Endothelial cell of umbilical vein (primary cell): ENCODE data around the gene TEX48. TPM values are rescaled to one million over a fixed set of nuclear protein-coding genes. Genes with fewer than 3 reads are reported as not detected.
A peak's percentile ranks its signal among the peaks of the same experiment; 100 is the strongest.

ENCODE experiments used
- BruUV-seq: library from RNA; stranded (reverse); fragments of 400-500 nt; replicated peaks from 2 replicates; lab custom pipeline; 2021; lab: Mats Ljungman, UMichigan
- CTCF ChIA-PET: fragments of 300-600, 350-600 bp; sonication (Branson Sonifier 250); formaldehyde crosslinking; loops from one replicate; lab custom pipeline; 2021; ENCODE audit warnings: antibody characterized with exemption, inconsistent platforms; lab: Charles Lee
- POLR2A ChIA-PET: fragments of 300-600, 350-600 bp; sonication (Branson Sonifier 250); formaldehyde crosslinking; loops from one replicate; lab custom pipeline; 2021; ENCODE audit warnings: antibody characterized with exemption, inconsistent platforms; lab: Charles Lee
- DNase-seq: peaks from one replicate; pipeline ENCODE4 v3.0.0-alpha.2; 2011; ENCODE audit warnings: low read depth, low spot score
- FAIRE-seq: peaks from 2 replicates; lab custom pipeline; 2011; peaks lifted over from hg19 to GRCh38; lab: Jason Lieb, UNC
- H2AFZ ChIP-seq: 2 replicates; pipeline ENCODE4 v1.6.0; 2012; ENCODE audit warnings: low read depth, low read length, control low read depth, inconsistent platforms
- H3K27ac ChIP-seq: 2 replicates; pipeline ENCODE4 v1.5.1; 2011; ENCODE audit warnings: low read depth, mild to moderate bottlenecking, control low read depth, low read length, moderate library complexity; ENCODE audit not compliant: insufficient read depth
- H3K27me3 ChIP-seq, 2 experiments: 2 replicates each; pipeline versions ENCODE4 v1.6.0 to v1.6.1; 2011; ENCODE audit warnings: low read length in 2 of 2, mixed read lengths in 1 of 2; ENCODE audit not compliant: control insufficient read depth in 2 of 2, insufficient read depth in 2 of 2
- H3K36me3 ChIP-seq, 2 experiments: 2 replicates in 1 of 2; 3 replicates in 1 of 2; pipeline ENCODE4 v1.5.1; 2011; ENCODE audit warnings: low read length in 2 of 2, mild to moderate bottlenecking in 1 of 2, moderate library complexity in 1 of 2; ENCODE audit not compliant: control insufficient read depth in 2 of 2, insufficient read depth in 2 of 2; ENCODE audit errors: extremely low read depth in 1 of 2
- H3K4me1 ChIP-seq: 3 replicates; pipeline ENCODE4 v1.5.1; 2011; ENCODE audit warnings: mild to moderate bottlenecking, low read length; ENCODE audit not compliant: control insufficient read depth, insufficient read depth; ENCODE audit errors: extremely low read depth
- H3K4me2 ChIP-seq: 2 replicates; pipeline ENCODE4 v1.6.1; 2011; ENCODE audit warnings: low read length, control low read depth, mixed read lengths; ENCODE audit not compliant: insufficient read depth
- H3K4me3 ChIP-seq, 3 experiments: fragments of 200-600 bp in 1 of 3; sonication (generic), shearing (Covaris generic) in 1 of 3; replicated peaks in 1 of 3; 2 replicates each; pipeline ENCODE4 v1.5.1; 2011 to 2016; ENCODE audit warnings: control low read depth in 3 of 3, low read length in 3 of 3, mild to moderate bottlenecking in 2 of 3, inconsistent platforms in 1 of 3, low read depth in 1 of 3, moderate library complexity in 1 of 3; ENCODE audit not compliant: insufficient read depth in 1 of 3
- H3K79me2 ChIP-seq: 2 replicates; pipeline ENCODE4 v1.6.0; 2012; ENCODE audit warnings: low read length, inconsistent platforms; ENCODE audit not compliant: control insufficient read depth, insufficient read depth
- H3K9ac ChIP-seq: replicated peaks from 2 replicates; pipeline ENCODE3; 2011; ENCODE audit warnings: low read length, control low read depth; ENCODE audit not compliant: insufficient read depth; ENCODE audit errors: extremely low read depth
- H3K9me1 ChIP-seq: replicated peaks from 3 replicates; pipeline ENCODE4 v1.6.0; 2011; ENCODE audit warnings: mild to moderate bottlenecking, low read length; ENCODE audit not compliant: control insufficient read depth, insufficient read depth; ENCODE audit errors: extremely low read depth
- H3K9me3 ChIP-seq: replicated peaks from 2 replicates; pipeline ENCODE4 v1.5.1; 2012; ENCODE audit warnings: low read length, inconsistent platforms; ENCODE audit not compliant: control insufficient read depth, insufficient read depth
- H4K20me1 ChIP-seq: replicated peaks from 2 replicates; pipeline ENCODE3; 2011; ENCODE audit warnings: mild to moderate bottlenecking, low read length; ENCODE audit not compliant: control insufficient read depth, insufficient read depth; ENCODE audit errors: extremely low read depth
- CTCF ChIP-seq, 2 donors: IDR thresholded peaks; 1 replicate in 1 of 2; 2 replicates in 1 of 2; pipeline ENCODE4 v1.5.1; 2011; ENCODE audit warnings: low read length in 2 of 2, mild to moderate bottlenecking in 2 of 2, moderate library complexity in 2 of 2, control low read depth in 1 of 2, inconsistent platforms in 1 of 2, low read depth in 1 of 2; ENCODE audit not compliant: insufficient read depth in 1 of 2; ENCODE audit errors: extremely low read depth in 1 of 2
- EZH2 ChIP-seq: IDR thresholded peaks from 2 replicates; pipeline ENCODE4 v1.6.1; 2012; ENCODE audit warnings: borderline replicate concordance, low read depth, mild to moderate bottlenecking, moderate library complexity, low read length, inconsistent platforms; ENCODE audit not compliant: severe bottlenecking
- FOS ChIP-seq: IDR thresholded peaks from 2 replicates; pipeline ENCODE4 v1.6.1; 2011; ENCODE audit warnings: mild to moderate bottlenecking, low read length, moderate library complexity, borderline replicate concordance; ENCODE audit not compliant: insufficient read depth
- GATA2 ChIP-seq: IDR thresholded peaks from 2 replicates; pipeline ENCODE4 v1.7.0; 2011; ENCODE audit warnings: low read depth, mild to moderate bottlenecking, moderate library complexity, mixed read lengths, low read length; ENCODE audit not compliant: insufficient read length, insufficient read depth
- JUN ChIP-seq: IDR thresholded peaks from 2 replicates; pipeline ENCODE4 v1.6.1; 2011; ENCODE audit warnings: borderline replicate concordance, low read depth; ENCODE audit not compliant: insufficient read length, insufficient read depth
- MAX ChIP-seq: IDR thresholded peaks from 2 replicates; pipeline ENCODE4 v1.6.1; 2011; ENCODE audit not compliant: insufficient read depth, insufficient read length
- MYC ChIP-seq: IDR thresholded peaks from one replicate; pipeline ENCODE4 v1.6.1; 2011; ENCODE audit warnings: mild to moderate bottlenecking, low read depth, low read length
- POLR2A ChIP-seq: IDR thresholded peaks from 2 replicates; pipeline ENCODE4 v1.6.1; 2012; ENCODE audit warnings: low read depth, mild to moderate bottlenecking, control low read depth, low read length
- POLR2AphosphoS5 ChIP-seq: IDR thresholded peaks from 2 replicates; pipeline ENCODE4 v1.6.1; 2012; ENCODE audit warnings: low read depth, mild to moderate bottlenecking, control low read depth, low read length, moderate library complexity; ENCODE audit not compliant: insufficient read depth
- dilution Hi-C: fragments of 300-500 bp; cut with MboI; formaldehyde crosslinking; loops from one replicate; pipeline ENCODE4 v1.15.0; 2019; ENCODE audit warnings: low sequenced_read_pairs; ENCODE audit not compliant: extremely low pct_ligation_motif_present
- intact Hi-C: fragments of 100-400 bp; cut with micrococcal nuclease; formaldehyde crosslinking; loops from one replicate; pipeline ENCODE4 v1.10.0; 2022
- polyA plus RNA-seq, 4 experiments: library from polyadenylated mRNA; depleted of rRNA in 3 of 4; stranded (reverse) in 3 of 4; unstranded in 1 of 4; fragments of >200 nt; gene quantifications; 2 replicates each; pipeline versions ENCODE4 v1.2.1 to v1.2.3, GENCODE V29; 2011 to 2012; ENCODE audit warnings: missing spikeins in 1 of 4
- total RNA-seq: library from RNA; stranded (reverse); gene quantifications from 2 replicates; pipeline ENCODE4 v1.2.3, GENCODE V29; 2021

TEX48 gene
- total and polyA plus RNA-seq, 2 donors (not counting 3 experiments of a cell fraction or from before 2014, with no cell fraction given), result not detected

GRCh38 chr9:114676901-114677300 is 5.1 kb downstream of the TEX48 start:
- no peak for DNase-seq
- peaks cover 23% of the 10 kb centered on the region for H3K4me1 ChIP-seq
- H3K36me3 ChIP-seq, result no peaks in the 10 kb centered on the region
- no peaks in the 10 kb centered on the region for H3K27me3 ChIP-seq
- no peaks in the 10 kb centered on the region for H3K79me2 ChIP-seq
- peak overlapping the region in 1 of 3 experiments; percentile 5 for H3K4me3 ChIP-seq
- CTCF ChIA-PET, result interaction anchor here (1.0 to 15.3 kb wide), 12 partner anchors 9 to 337 kb away, joined by 3 to 270 read pairs (median 5); no protein-coding TSS in a partner anchor
- dilution Hi-C loops (no loop called here), intact Hi-C loops (loop anchor here (1.0 kb wide), 3 partner anchors 15 to 218 kb away; no protein-coding TSS in a partner anchor)
- H3K9me1 ChIP-seq, result no peaks in the 10 kb centered on the region
- peak overlapping the region; percentile 33 for H2AFZ ChIP-seq
- TF ChIP-seq GATA2 (no peak), POLR2A (no peak), MYC (no peak), EZH2 (no peak), MAX (no peak), FOS (no peak), POLR2AphosphoS5 (no peak), CTCF (IDR thresholded peaks at IDR 0.05; ENCODE audit: extremely low read depth in 1 of 2, insufficient read depth in 1 of 2, low read depth in 1 of 2, low read length in 2 of 2) (no peak), JUN (no peak)
- peak overlapping the region; percentile 78 for H3K4me2 ChIP-seq
- POLR2A ChIA-PET, result no interaction called here
- H3K9ac ChIP-seq, result peak overlapping the region; percentile 70
- peak overlapping the region; percentile 74 for H3K27ac ChIP-seq
- BruUV-seq, result no TSS peak
- H4K20me1 ChIP-seq, result no peaks in the 10 kb centered on the region
- no peaks in the 10 kb centered on the region for H3K9me3 ChIP-seq
- no peak for FAIRE-seq
